ENCODE measurements around the gene KNSTRN.

- TF ChIP-seq POLR2AphosphoS5 (IDR thresholded peaks at IDR 0.05) (peak in 2 of 4 donors; percentile 22 to 46), POLR2A (IDR thresholded peaks at IDR 0.05) (no peak), CTCF (IDR thresholded peaks at IDR 0.05) (peak; percentile 70 to 80 (median 76)), EP300 (IDR thresholded peaks at IDR 0.05) (no peak)
These were observed 14.6 kb upstream of the KNSTRN start for GRCh38 chr15:40367686-40368611.
